Right lobe of liver (tissue), 4 donors: ENCODE data around the gene PLEKHF1.

Source experiments
- CTCF ChIP-seq, 4 donors: fragments of 200-600 bp in 3 of 4; fragments of 450-650 bp in 1 of 4; IDR thresholded peaks; one replicate each; pipeline versions ENCODE4 v1.5.1 to v1.8.0; 2016 to 2022; ENCODE audit warnings: antibody characterized with exemption in 4 of 4, mild to moderate bottlenecking in 2 of 4
- POLR2A ChIP-seq: fragments of 450-650 bp; IDR thresholded peaks from one replicate; pipeline ENCODE4 v1.6.1; 2017; ENCODE audit warnings: antibody characterized with exemption, mild to moderate bottlenecking
- donor health status: DM: no; HTN: no; CAD: no.
- donor health status: DM: no; HTN: no; CAD: no.
- donor health status: DM: no; HTN: yes; CAD: no.

GRCh38 chr19:29681422-29682235, 16.4 kb downstream of the PLEKHF1 start:
- TF ChIP-seq CTCF (IDR thresholded peaks at IDR 0.05) (no peak), POLR2A (no peak)
